HL-60 (cell line): ENCODE data around the gene ZFYVE27.

Experiments used
- POLR2AphosphoS5 ChIP-seq: IDR thresholded peaks from 2 replicates; pipeline ENCODE4 v1.6.1; 2012; ENCODE audit warnings: low read depth
- SPI1 ChIP-seq: IDR thresholded peaks from 2 replicates; pipeline ENCODE4 v1.6.1; 2012; ENCODE audit warnings: low read depth, mild to moderate bottlenecking, borderline replicate concordance
- TF ChIP-seq, protein P1 (sequence below): IDR thresholded peaks from one replicate; pipeline ENCODE4 v1.5.1; 2011; ENCODE audit warnings: low read length, control low read depth, inconsistent platforms; ENCODE audit not compliant: insufficient read depth

DNA sequence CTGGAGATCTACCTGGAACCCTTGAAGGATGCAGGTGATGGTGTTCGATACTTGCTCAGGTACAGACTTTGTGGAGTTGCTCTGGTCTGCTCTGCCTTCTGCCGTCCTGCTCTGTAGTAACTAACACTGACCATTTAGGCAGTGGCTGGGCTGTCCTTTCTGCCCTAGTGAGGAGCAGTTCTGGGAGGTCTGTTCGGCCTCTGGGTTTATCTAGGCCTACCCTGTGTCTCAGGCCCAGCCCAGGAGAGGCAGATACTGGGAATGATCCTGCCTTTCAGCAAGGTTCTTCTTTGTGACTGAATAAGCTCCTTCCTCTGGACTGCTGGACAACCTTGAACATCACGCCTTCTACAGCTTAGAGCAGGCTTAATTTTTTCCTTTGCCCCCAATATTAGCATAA is 1.7 kb downstream of the ZFYVE27 start:
- TF ChIP-seq, protein P1, sequence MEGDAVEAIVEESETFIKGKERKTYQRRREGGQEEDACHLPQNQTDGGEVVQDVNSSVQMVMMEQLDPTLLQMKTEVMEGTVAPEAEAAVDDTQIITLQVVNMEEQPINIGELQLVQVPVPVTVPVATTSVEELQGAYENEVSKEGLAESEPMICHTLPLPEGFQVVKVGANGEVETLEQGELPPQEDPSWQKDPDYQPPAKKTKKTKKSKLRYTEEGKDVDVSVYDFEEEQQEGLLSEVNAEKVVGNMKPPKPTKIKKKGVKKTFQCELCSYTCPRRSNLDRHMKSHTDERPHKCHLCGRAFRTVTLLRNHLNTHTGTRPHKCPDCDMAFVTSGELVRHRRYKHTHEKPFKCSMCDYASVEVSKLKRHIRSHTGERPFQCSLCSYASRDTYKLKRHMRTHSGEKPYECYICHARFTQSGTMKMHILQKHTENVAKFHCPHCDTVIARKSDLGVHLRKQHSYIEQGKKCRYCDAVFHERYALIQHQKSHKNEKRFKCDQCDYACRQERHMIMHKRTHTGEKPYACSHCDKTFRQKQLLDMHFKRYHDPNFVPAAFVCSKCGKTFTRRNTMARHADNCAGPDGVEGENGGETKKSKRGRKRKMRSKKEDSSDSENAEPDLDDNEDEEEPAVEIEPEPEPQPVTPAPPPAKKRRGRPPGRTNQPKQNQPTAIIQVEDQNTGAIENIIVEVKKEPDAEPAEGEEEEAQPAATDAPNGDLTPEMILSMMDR, result no peak
- TF ChIP-seq SPI1, result no peak
- TF ChIP-seq POLR2AphosphoS5, result no peak
